Stomach (tissue), 4 donors: ENCODE results near the gene CD72.

Experiments
- CTCF ChIP-seq, 7 experiments: fragments of 450-650 bp in 4 of 7; fragments of 200-600 bp in 3 of 7; sonication (generic) in 3 of 7; IDR thresholded peaks; one replicate each; pipeline ENCODE4 v1.5.1; 2016 to 2019; ENCODE audit warnings: antibody characterized with exemption in 7 of 7, control low read depth in 2 of 7, mild to moderate bottlenecking in 1 of 7
- EP300 ChIP-seq: sonication (generic); formaldehyde crosslinking; IDR thresholded peaks from one replicate; pipeline ENCODE4 v1.6.1; 2017; ENCODE audit warnings: antibody characterized with exemption
- POLR2A ChIP-seq, 4 donors: fragments of 450-650 bp; IDR thresholded peaks; one replicate each; pipeline ENCODE4 v1.6.1; 2016; ENCODE audit warnings: antibody characterized with exemption in 4 of 4, control low read depth in 2 of 4, mild to moderate bottlenecking in 1 of 4, moderate library complexity in 1 of 4
- POLR2AphosphoS5 ChIP-seq, 3 donors: sonication (generic); formaldehyde crosslinking; IDR thresholded peaks; one replicate each; pipeline ENCODE4 v1.6.1; 2016; ENCODE audit warnings: antibody characterized with exemption in 3 of 3

DNA sequence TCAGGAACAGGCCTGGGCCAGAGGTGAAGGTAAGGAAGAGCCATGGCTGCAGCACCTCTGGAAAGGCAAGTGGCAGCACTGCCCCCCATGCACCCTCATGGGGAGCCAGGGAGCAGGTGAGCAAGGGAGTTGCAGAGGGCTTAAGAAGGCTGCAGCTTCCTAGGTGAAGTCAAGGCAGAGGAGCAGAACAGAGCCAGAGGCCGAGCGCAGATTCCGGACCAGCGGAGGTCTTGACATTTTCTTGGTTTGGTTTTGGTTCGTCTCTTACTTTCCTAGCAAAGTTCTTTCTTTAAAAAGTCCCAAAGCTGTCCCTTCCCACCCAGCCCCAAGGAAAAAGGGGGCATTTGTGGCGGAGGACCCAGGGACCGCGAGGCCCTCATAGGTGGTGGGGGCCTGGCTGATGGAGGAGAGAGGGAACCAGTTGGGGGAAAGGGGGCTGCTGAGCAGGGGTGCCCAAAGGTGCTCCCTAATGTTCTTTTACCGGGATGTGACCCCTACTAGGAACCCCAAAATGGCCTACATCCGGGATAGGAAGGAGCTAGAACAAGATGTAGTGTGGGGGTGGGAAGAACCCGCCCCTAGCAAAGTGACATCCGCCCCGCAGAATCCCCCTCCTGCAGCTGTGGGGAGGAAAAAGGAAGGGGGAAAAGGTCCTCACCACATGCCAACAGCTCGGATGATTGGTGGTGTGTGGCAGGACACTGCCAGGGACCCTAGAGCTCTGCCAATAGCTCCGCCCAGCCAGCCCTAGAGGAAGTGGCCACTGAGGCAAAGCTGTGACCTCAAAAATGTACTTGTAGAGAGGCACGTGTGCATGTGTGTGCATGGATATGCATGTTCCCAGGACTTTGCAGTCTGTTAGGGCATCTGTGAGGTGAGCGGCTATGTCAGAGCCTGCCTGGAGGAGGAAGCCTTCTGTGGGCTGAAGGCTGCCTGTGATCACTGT is 914 bp upstream of the CD72 start:
- TF ChIP-seq POLR2AphosphoS5 (IDR thresholded peaks at IDR 0.05) (no peak), POLR2A (IDR thresholded peaks at IDR 0.05) (no peak), EP300 (no peak), CTCF (IDR thresholded peaks at IDR 0.05) (no peak)
